ENCODE results near the gene WDR64.

DNA sequence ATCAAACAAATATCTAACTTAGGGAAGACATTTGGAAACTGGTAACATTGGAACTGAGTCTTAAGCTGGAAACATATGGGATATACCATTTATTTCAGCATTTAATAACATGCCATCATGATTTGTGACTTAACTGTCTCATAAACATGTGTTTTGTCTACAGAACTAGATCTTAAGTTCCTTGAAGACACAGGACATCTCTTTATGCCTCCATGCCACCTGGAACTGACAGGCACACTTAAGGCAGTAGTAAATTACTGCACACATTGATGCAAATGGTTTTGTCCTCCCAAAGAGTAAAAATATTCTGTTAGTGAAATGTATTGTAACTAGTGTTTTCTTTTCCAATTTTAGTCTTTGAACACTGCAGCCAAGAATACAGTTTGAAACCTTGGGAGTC lies 194.3 kb downstream of the WDR64 start:
- TF ChIP-seq EP300 (IDR thresholded peaks at IDR 0.05; ENCODE audit: low read depth in 2 of 2, low read length in 2 of 2) (no peak), EP300 (CRISPR knock-in tag; IDR thresholded peaks at IDR 0.05; ENCODE audit: borderline replicate concordance) (no peak), SNRNP70 (IDR thresholded peaks at IDR 0.05; ENCODE audit: low read depth, low read length) (no peak), ZNF333 (CRISPR knock-in tag; IDR thresholded peaks at IDR 0.05; ENCODE audit: borderline replicate concordance) (no peak), ZNF552 (CRISPR knock-in tag; IDR thresholded peaks at IDR 0.05; ENCODE audit: borderline replicate concordance) (no peak), RAD21 (CRISPR knock-in tag; IDR thresholded peaks at IDR 0.05) (no peak), MAX (IDR thresholded peaks at IDR 0.05) (no peak), RFX5 (IDR thresholded peaks at IDR 0.05; ENCODE audit: low read depth, low read length) (no peak), ZNF207 (IDR thresholded peaks at IDR 0.05; ENCODE audit: borderline replicate concordance) (no peak), SIN3A (IDR thresholded peaks at IDR 0.05; ENCODE audit: borderline replicate concordance, low read depth, low read length) (no peak)
- TF ChIP-seq, protein P1, sequence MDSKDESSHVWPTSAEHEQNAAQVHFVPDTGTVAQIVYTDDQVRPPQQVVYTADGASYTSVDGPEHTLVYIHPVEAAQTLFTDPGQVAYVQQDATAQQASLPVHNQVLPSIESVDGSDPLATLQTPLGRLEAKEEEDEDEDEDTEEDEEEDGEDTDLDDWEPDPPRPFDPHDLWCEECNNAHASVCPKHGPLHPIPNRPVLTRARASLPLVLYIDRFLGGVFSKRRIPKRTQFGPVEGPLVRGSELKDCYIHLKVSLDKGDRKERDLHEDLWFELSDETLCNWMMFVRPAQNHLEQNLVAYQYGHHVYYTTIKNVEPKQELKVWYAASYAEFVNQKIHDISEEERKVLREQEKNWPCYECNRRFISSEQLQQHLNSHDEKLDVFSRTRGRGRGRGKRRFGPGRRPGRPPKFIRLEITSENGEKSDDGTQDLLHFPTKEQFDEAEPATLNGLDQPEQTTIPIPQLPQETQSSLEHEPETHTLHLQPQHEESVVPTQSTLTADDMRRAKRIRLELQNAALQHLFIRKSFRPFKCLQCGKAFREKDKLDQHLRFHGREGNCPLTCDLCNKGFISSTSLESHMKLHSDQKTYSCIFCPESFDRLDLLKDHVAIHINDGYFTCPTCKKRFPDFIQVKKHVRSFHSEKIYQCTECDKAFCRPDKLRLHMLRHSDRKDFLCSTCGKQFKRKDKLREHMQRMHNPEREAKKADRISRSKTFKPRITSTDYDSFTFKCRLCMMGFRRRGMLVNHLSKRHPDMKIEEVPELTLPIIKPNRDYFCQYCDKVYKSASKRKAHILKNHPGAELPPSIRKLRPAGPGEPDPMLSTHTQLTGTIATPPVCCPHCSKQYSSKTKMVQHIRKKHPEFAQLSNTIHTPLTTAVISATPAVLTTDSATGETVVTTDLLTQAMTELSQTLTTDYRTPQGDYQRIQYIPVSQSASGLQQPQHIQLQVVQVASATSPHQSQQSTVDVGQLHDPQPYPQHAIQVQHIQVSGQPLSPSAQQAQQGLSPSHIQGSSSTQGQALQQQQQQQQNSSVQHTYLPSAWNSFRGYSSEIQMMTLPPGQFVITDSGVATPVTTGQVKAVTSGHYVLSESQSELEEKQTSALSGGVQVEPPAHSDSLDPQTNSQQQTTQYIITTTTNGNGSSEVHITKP (CRISPR knock-in tag; IDR thresholded peaks at IDR 0.05; ENCODE audit: low read depth) = no peak
